Measurements from ENCODE around the gene SCAMP1.

SCAMP1 gene

GRCh38 chr5:78328585-78329173 lies 31.7 kb upstream of the SCAMP1 start:
- no peak for DNase-seq (ENCODE audit: low read depth in 1 of 2, low spot score in 1 of 2)
- Histone ChIP-seq H3K27ac (replicated peaks) (no peak overlapping the region), H3K27me3 (ENCODE audit: insufficient read depth, poor library complexity, severe bottlenecking) (no peaks in the 10 kb centered on the region)

GRCh38 chr5:78331523-78332080 lies 28.8 kb upstream of the SCAMP1 start:
- H3K27ac ChIP-seq (replicated peaks), result no peak overlapping the region
- TF ChIP-seq GABPA (IDR thresholded peaks at IDR 0.05; ENCODE audit: low read depth) (no peak), REST (IDR thresholded peaks at IDR 0.05; ENCODE audit: insufficient replicate concordance, low read depth) (no peak), CTCF (IDR thresholded peaks at IDR 0.05; ENCODE audit: insufficient read depth, low read length) (no peak), POLR2AphosphoS5 (IDR thresholded peaks at IDR 0.05; ENCODE audit: low read depth) (no peak), SPI1 (IDR thresholded peaks at IDR 0.05; ENCODE audit: borderline replicate concordance, low read depth) (no peak)
- no peak for DNase-seq (ENCODE audit: low read depth in 1 of 2, low spot score in 1 of 2)

More at GRCh38 chr5:78328585-78329173, 31.7 kb upstream of the SCAMP1 start:
- TF ChIP-seq GABPA (IDR thresholded peaks at IDR 0.05; ENCODE audit: low read depth) (no peak), POLR2AphosphoS5 (IDR thresholded peaks at IDR 0.05; ENCODE audit: low read depth) (no peak), SPI1 (IDR thresholded peaks at IDR 0.05; ENCODE audit: borderline replicate concordance, low read depth) (no peak), REST (IDR thresholded peaks at IDR 0.05; ENCODE audit: insufficient replicate concordance, low read depth) (no peak), CTCF (IDR thresholded peaks at IDR 0.05; ENCODE audit: insufficient read depth, low read length) (no peak)
- H3K4me3 ChIP-seq (replicated peaks; ENCODE audit: insufficient read depth, low read length), result no peak overlapping the region

GRCh38 chr5:78334811-78335210 lies 25.6 kb upstream of the SCAMP1 start:
- no peak for DNase-seq (ENCODE audit: low read depth in 1 of 2, low spot score in 1 of 2)
- TF ChIP-seq SPI1 (IDR thresholded peaks at IDR 0.05; ENCODE audit: borderline replicate concordance, low read depth) (no peak), CTCF (IDR thresholded peaks at IDR 0.05; ENCODE audit: insufficient read depth, low read length) (no peak), POLR2AphosphoS5 (IDR thresholded peaks at IDR 0.05; ENCODE audit: low read depth) (no peak), GABPA (IDR thresholded peaks at IDR 0.05; ENCODE audit: low read depth) (no peak)
- H3K4me3 ChIP-seq (replicated peaks; ENCODE audit: insufficient read depth, low read length), result no peak overlapping the region
- no peaks in the 10 kb centered on the region for H3K27me3 ChIP-seq (ENCODE audit: insufficient read depth, poor library complexity, severe bottlenecking)
- no peak overlapping the region for H3K27ac ChIP-seq (replicated peaks)

More at GRCh38 chr5:78331523-78332080, 28.8 kb upstream of the SCAMP1 start:
- Histone ChIP-seq H3K27me3 (ENCODE audit: insufficient read depth, poor library complexity, severe bottlenecking) (no peaks in the 10 kb centered on the region), H3K4me3 (replicated peaks; ENCODE audit: insufficient read depth, low read length) (no peak overlapping the region)
